ENCODE results near the gene ZNF141.

The ZNF141 gene

DNA sequence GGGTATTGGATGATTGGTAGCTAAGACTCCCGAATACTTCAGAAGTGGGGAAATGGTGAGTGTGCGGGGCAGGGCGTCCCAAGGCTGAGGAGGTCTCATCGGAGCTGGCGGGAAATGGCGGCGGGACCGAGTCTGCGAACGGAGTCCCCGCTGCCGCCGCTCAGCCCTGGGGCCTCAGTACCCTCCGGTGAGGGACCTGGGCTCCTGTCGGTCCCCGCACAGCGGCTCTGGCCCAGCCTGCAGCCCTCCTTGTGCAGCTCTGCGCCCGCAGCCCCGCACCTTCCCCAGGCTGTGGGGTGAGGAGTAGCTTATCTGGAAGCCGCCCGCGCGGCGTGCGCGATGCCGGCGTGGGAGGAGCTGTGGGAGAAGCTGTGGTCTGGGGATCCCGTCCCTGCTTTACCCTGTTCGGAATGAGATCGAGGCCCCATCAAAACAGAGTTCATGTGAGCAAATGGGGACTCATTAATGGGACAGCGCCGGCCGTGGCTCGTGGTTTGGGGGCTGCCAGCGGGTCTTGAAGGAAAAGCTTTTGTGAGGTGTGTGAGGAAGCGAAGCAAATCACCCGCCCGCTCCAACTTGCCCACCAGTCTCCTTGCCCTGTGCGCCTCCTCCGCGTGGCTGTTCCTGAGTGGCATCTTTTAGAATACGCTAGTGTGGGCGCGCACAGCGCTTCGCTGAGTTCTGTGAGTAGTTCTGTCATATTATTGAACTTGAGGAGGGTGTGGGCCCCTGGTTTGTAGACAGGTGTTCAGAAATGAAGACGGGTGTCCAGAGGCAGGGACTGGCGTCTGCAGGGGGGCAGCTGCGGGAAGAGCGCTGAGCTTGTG is 531 bp downstream of the ZNF141 start:
- TF ChIP-seq, protein P1, sequence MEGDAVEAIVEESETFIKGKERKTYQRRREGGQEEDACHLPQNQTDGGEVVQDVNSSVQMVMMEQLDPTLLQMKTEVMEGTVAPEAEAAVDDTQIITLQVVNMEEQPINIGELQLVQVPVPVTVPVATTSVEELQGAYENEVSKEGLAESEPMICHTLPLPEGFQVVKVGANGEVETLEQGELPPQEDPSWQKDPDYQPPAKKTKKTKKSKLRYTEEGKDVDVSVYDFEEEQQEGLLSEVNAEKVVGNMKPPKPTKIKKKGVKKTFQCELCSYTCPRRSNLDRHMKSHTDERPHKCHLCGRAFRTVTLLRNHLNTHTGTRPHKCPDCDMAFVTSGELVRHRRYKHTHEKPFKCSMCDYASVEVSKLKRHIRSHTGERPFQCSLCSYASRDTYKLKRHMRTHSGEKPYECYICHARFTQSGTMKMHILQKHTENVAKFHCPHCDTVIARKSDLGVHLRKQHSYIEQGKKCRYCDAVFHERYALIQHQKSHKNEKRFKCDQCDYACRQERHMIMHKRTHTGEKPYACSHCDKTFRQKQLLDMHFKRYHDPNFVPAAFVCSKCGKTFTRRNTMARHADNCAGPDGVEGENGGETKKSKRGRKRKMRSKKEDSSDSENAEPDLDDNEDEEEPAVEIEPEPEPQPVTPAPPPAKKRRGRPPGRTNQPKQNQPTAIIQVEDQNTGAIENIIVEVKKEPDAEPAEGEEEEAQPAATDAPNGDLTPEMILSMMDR (IDR thresholded peaks at IDR 0.05; ENCODE audit: low read depth, low read length): no peak
- H3K4me3 ChIP-seq (replicated peaks in 1 of 2; ENCODE audit: low read depth in 2 of 2, low read length in 2 of 2): peak overlapping the region; percentile 89 to 95
- peak; percentile 37 to 60 for DNase-seq (ENCODE audit: low read depth in 2 of 2)

DNA sequence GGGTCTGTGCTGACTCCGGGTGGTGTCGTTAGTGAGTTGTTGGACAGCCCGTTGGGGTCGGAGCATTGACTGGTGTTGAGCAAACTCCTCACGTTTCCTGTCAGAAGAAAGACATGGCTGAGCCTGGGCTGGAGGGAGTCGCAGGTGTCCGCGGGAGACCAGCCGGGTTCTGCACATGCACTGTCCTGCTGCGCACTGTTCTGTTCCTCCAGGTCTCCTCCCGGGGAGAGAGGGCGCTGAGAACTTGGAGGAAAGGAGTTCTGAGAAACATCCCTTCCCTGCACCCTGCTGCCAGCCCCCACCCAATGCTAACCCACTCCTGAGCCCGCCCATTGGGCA is 1.1 kb downstream of the ZNF141 start:
- TF ChIP-seq, protein P1 (IDR thresholded peaks at IDR 0.05; ENCODE audit: low read depth, low read length): no peak
- peak overlapping the region; percentile 89 to 95 for H3K4me3 ChIP-seq (replicated peaks in 1 of 2; ENCODE audit: low read depth in 2 of 2, low read length in 2 of 2)
- peak in 1 of 2 donors; percentile 5 for DNase-seq (ENCODE audit: low read depth in 2 of 2)

DNA sequence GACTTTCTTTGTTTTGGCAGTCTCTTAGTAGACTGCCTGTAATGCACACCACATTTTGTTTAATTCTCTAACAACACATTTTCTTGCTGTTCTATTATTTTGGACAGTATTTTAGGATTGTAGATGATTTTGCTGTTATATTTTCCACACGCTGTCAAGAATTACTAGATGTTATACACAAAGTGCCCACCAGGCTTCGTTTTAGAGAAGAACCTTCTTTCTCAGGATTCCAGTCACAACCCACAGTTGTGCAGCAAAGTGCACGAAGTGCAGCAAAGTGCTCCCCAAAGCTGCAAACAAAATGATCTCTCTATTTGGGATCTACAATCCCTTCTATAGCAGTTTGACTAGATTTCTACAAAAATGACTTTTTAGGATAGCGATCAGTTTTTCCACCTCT is 2.4 kb downstream of the ZNF141 start:
- peak in 1 of 2 donors; percentile 6 for DNase-seq (ENCODE audit: low read depth in 2 of 2)
- H3K4me3 ChIP-seq (replicated peaks in 1 of 2; ENCODE audit: low read depth in 2 of 2, low read length in 2 of 2): no peak overlapping the region
- TF ChIP-seq, protein P1 (IDR thresholded peaks at IDR 0.05; ENCODE audit: low read depth, low read length): no peak

DNA sequence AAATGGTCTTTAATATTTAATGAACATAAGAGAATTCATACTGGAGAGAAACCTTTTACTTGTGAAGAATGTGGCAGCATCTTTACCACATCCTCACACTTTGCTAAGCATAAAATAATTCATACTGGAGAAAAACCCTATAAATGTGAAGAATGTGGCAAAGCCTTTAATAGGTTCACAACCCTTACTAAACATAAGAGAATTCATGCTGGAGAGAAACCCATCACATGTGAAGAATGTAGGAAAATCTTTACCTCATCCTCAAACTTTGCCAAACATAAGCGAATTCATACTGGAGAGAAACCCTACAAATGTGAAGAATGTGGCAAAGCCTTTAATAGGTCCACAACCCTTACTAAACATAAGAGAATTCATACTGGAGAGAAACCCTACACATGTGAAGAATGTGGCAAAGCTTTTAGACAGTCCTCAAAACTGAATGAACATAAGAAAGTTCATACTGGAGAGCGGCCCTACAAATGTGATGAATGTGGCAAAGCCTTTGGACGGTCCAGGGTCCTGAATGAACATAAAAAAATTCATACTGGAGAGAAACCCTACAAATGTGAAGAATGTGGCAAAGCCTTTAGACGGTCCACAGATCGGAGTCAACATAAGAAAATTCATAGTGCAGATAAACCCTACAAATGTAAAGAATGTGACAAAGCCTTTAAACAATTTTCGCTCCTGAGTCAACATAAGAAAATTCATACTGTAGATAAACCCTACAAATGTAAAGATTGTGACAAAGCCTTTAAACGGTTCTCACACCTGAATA is 35.6 kb downstream of the ZNF141 start:
- TF ChIP-seq, protein P1 (IDR thresholded peaks at IDR 0.05; ENCODE audit: low read depth, low read length): no peak
- no peak for DNase-seq (ENCODE audit: low read depth in 2 of 2)
- H3K4me3 ChIP-seq (replicated peaks in 1 of 2; ENCODE audit: low read depth in 2 of 2, low read length in 2 of 2): no peak overlapping the region

DNA sequence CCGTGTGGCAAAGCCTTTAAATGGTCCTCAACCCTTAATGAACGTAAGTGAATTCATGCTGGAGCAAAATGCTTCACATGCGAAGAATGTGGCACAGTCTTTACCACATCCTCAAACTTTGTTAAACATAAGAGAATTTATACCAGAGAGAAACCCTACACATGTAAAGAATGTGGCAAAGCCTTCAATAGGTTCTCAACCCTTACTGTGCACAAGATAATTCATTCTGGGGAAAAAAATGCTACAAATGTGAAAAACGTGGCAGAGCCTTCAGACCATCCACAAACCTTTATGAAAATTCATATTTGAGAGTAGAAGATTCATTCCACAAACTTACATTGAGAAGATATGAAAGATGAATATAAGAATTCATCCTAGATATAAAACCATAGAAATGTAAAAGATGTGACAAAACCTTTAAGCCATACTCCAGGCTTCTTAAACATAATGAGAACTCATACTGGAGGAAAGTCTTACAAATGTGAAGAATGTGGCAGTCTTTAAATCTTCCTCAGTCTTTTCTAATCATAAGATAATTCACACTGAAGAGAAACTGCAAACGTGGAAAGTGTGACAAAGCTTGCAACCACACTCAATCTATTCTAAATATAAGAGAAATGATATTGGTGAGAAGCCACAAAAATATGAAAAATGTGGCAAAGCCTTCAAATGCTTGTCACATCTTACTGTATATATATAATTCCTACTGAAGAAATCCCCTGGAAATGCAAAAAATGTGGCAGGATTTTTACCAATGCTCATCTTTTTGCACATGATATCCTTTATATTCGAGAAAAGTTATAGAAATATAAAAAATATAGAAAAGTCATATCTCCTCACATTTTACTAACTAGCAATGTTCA is 36.9 kb downstream of the ZNF141 start:
- no peak for DNase-seq (ENCODE audit: low read depth in 2 of 2)
- no peak overlapping the region for H3K4me3 ChIP-seq (replicated peaks in 1 of 2; ENCODE audit: low read depth in 2 of 2, low read length in 2 of 2)
- TF ChIP-seq, protein P1 (IDR thresholded peaks at IDR 0.05; ENCODE audit: low read depth, low read length): no peak

DNA sequence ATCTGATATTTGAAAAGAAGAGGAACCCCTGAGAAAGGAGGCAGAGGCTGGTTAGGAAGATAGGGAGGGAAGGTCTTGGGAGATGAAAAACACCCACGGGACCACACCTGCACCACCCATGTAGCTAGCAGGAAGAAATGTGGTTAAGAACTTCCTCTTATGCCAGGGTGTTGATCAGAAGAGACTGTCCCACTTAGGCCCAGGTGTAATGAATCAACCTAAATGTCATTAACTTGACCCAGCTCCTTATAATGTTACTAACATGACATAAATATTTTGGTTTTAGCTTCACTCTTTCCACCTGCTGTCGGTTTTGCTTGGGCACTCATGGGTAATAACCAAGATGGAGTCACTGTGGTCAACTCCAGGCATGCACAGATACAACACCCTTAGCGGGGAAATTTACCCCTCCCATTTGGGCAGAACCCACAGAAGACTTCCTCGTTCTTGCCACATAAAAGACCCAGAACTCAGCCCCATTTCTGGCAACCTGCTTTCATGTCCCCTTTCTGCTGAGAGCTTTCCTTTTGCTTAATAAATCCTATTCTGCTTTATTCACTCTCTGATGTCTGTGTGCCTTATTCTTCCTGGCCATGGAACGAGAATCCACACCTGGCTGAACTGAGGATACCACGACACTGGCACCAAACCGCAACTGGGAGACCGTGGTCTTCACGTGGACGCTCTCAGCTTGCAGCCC is 46.8 kb downstream of the ZNF141 start:
- H3K4me3 ChIP-seq (replicated peaks in 1 of 2; ENCODE audit: low read depth in 2 of 2, low read length in 2 of 2): no peak overlapping the region
- DNase-seq (ENCODE audit: low read depth in 2 of 2): no peak
- TF ChIP-seq, protein P1 (IDR thresholded peaks at IDR 0.05; ENCODE audit: low read depth, low read length): no peak

All from cardiac fibroblast (primary cell).